SK-N-MC (cell line): ENCODE results near the gene MRPS34.

ENCODE experiments used
- DNase-seq: peaks from one replicate; pipeline ENCODE4 v3.0.0-alpha.2; 2011; ENCODE audit warnings: low read depth, low spot score
- H3K27ac ChIP-seq: fragments of 200-600 bp; sonication (generic); 2 replicates; pipeline ENCODE4 v1.5.1; 2016; ENCODE audit warnings: mixed run types
- H3K36me3 ChIP-seq: fragments of 200-600 bp; sonication (generic); 2 replicates; pipeline ENCODE4 v1.6.1; 2017; ENCODE audit warnings: antibody characterized with exemption, low read length, mixed read lengths; ENCODE audit not compliant: insufficient read depth
- H3K4me3 ChIP-seq: fragments of 200-600 bp; sonication (generic); 2 replicates; pipeline ENCODE4 v1.5.1; 2016
- H3K9ac ChIP-seq: fragments of 200-600 bp; sonication (generic); 2 replicates; pipeline ENCODE4 v1.8.0; 2017; ENCODE audit warnings: mixed run types, mixed read lengths; ENCODE audit not compliant: insufficient read length
- H3K9me3 ChIP-seq: fragments of 200-600 bp; sonication (generic); 2 replicates; pipeline ENCODE4 v1.6.1; 2017; ENCODE audit warnings: low read depth, mild to moderate bottlenecking, antibody characterized with exemption, low read length, moderate library complexity, mixed read lengths
- EZH2 ChIP-seq: fragments of 200-600 bp; sonication (generic); IDR thresholded peaks from one replicate; pipeline ENCODE4 v1.6.1; 2017; ENCODE audit warnings: antibody characterized with exemption
- FOXP2 ChIP-seq: optimal IDR thresholded peaks from 2 replicates; pipeline ENCODE3; 2011; ENCODE audit warnings: mild to moderate bottlenecking, moderate library complexity; ENCODE audit not compliant: insufficient read depth; ENCODE audit errors: extremely low read length, control extremely low read depth
- POLR2AphosphoS5 ChIP-seq: IDR thresholded peaks from 2 replicates; pipeline ENCODE4 v1.6.1; 2012; ENCODE audit warnings: mild to moderate bottlenecking, low read depth, low read length, borderline replicate concordance

The MRPS34 gene

GRCh38 chr16:1817716-1818115 lies 44.8 kb upstream of the MRPS34 start:
- no peak for TF ChIP-seq POLR2AphosphoS5
- TF ChIP-seq EZH2: no peak
- no peak for TF ChIP-seq FOXP2
- DNase-seq: no peak
- Histone ChIP-seq H3K9me3 (no peaks in the 10 kb centered on the region), H3K36me3 (no peaks in the 10 kb centered on the region), H3K4me3 (no peak overlapping the region), H3K27ac (no peak overlapping the region), H3K9ac (no peak overlapping the region)

DNA sequence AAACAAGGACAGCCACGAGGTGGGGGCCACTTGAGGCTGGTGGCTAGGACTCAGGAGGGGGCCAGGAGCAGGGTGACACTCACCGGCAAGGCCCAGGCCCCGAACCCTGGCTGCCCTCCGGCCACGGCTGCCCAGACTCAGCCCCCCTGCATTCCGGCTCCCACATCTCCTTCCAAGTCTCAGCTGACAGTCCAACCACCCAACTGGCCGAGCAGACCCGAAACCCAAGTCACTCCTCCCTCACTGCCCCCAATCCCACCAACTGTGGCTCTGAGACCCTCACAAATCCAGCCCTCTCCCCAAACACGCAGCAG lies 44.3 kb upstream of the MRPS34 start:
- H3K27ac ChIP-seq: no peak overlapping the region
- H3K9me3 ChIP-seq: no peaks in the 10 kb centered on the region
- no peak for TF ChIP-seq POLR2AphosphoS5
- no peak for TF ChIP-seq EZH2
- no peak for TF ChIP-seq FOXP2
- no peak overlapping the region for H3K9ac ChIP-seq
- no peak overlapping the region for H3K4me3 ChIP-seq
- DNase-seq: no peak
- no peaks in the 10 kb centered on the region for H3K36me3 ChIP-seq

DNA sequence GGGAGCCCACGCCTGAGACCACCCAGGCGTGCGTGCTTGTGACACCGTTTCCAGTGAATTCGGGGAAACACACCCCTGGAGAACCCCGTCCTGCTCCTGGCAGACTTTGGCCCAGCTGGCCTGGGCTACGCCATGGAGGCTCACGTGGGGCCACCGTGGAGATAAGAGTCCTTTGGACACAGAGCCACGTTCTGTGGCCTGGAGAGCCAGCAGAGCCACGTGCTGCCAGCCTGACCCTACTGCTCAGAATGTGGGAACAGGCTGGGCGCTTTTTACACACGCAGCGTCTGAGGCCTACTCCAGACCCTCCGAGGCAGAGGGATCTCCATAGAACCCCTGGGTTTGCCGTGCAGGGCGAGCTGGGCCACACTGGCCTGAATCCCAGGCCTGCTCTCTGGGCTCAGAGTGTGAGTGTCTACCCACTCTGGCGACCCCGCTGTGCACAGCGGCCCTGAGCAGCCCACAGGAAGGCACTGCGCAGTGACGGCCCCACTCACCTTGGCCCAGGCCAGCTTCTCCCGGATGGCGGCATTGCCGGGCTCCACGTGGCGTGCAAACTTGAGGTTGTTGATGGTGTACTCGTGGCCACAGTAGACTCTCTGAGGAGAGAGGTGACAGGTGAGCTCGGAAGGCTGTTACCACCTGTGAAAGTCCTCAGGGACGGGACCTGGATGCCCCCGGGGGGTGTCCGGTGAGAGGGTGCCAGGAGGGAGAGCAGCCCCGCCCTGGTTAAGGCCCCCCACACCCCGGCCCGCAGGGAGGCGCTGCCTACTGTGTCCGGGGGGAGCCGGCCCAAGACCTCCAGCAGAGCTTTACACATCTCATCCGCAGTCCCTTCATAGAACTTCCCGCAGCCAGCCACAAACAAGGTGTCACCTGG lies 43.7 kb upstream of the MRPS34 start:
- Histone ChIP-seq H3K9me3 (no peaks in the 10 kb centered on the region), H3K36me3 (no peaks in the 10 kb centered on the region), H3K9ac (no peak overlapping the region), H3K27ac (no peak overlapping the region), H3K4me3 (no peak overlapping the region)
- no peak for DNase-seq
- TF ChIP-seq FOXP2 (no peak), EZH2 (no peak), POLR2AphosphoS5 (no peak)

GRCh38 chr16:1815461-1815860 lies 42.5 kb upstream of the MRPS34 start:
- no peak for DNase-seq
- no peak overlapping the region for H3K27ac ChIP-seq
- no peak overlapping the region for H3K9ac ChIP-seq
- no peak overlapping the region for H3K4me3 ChIP-seq
- H3K9me3 ChIP-seq: no peaks in the 10 kb centered on the region
- no peaks in the 10 kb centered on the region for H3K36me3 ChIP-seq
- no peak for TF ChIP-seq POLR2AphosphoS5
- no peak for TF ChIP-seq FOXP2
- TF ChIP-seq EZH2: no peak

DNA sequence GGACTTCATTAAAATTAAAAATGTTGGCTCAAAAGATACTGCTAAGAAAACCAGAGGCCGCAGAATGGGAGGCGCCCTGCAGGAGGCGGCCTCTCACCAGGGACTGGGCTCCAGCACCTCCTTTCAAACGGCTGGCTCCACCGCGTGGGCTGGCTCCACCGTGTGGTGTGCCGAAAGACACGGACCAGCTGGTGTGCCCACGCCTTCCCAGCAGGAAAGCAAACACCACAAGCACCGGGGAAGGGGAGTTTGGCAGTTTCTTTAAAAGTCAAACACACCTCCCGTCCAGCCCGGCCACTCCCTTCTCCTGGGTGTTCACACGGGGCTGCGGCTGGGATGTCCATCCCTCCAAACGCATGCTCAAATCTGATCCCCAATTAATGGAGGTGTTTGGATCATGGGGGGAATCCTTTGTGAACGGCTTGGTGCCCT lies 39.8 kb upstream of the MRPS34 start:
- Histone ChIP-seq H3K9me3 (no peaks in the 10 kb centered on the region), H3K27ac (no peak overlapping the region), H3K4me3 (no peak overlapping the region), H3K9ac (no peak overlapping the region), H3K36me3 (no peaks in the 10 kb centered on the region)
- TF ChIP-seq POLR2AphosphoS5: no peak
- TF ChIP-seq FOXP2: no peak
- TF ChIP-seq EZH2: no peak
- no peak for DNase-seq

GRCh38 chr16:1810536-1810935 lies 37.6 kb upstream of the MRPS34 start:
- Histone ChIP-seq H3K4me3 (no peak overlapping the region), H3K9ac (no peak overlapping the region), H3K9me3 (no peaks in the 10 kb centered on the region), H3K27ac (no peak overlapping the region), H3K36me3 (no peaks in the 10 kb centered on the region)
- TF ChIP-seq POLR2AphosphoS5: no peak
- no peak for TF ChIP-seq EZH2
- TF ChIP-seq FOXP2: no peak
- DNase-seq: no peak

DNA sequence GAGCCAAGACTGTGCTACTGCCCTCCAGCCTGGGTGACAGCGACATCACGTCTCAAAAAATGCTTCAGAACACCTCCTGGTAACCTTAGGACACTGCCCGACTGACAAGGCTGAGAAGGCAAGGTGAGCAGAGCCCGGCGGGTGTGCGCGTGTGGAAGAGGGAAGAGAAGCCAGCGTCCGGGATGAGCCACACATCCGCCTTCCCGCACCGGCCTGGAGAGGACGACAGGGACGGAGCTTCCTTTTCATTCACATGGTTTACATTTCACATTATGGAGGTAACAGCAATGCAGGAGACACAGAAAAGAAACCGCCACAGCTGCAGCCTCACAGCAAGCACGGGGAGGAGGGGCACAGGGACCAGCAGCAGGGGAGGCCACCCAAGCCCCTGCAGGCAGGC lies 37.2 kb upstream of the MRPS34 start:
- Histone ChIP-seq H3K27ac (no peak overlapping the region), H3K36me3 (no peaks in the 10 kb centered on the region), H3K9me3 (no peaks in the 10 kb centered on the region), H3K4me3 (no peak overlapping the region), H3K9ac (no peak overlapping the region)
- TF ChIP-seq POLR2AphosphoS5 (no peak), EZH2 (no peak), FOXP2 (no peak)
- no peak for DNase-seq

- Histone ChIP-seq H3K4me3 (no peak overlapping the region), H3K36me3 (no peaks in the 10 kb centered on the region), H3K27ac (no peak overlapping the region), H3K9ac (no peak overlapping the region), H3K9me3 (no peaks in the 10 kb centered on the region)
- no peak for DNase-seq
- no peak for TF ChIP-seq POLR2AphosphoS5
- no peak for TF ChIP-seq FOXP2
- TF ChIP-seq EZH2: no peak
Measured at GRCh38 chr16:1809281-1809801, 36.4 kb upstream of the MRPS34 start.

DNA sequence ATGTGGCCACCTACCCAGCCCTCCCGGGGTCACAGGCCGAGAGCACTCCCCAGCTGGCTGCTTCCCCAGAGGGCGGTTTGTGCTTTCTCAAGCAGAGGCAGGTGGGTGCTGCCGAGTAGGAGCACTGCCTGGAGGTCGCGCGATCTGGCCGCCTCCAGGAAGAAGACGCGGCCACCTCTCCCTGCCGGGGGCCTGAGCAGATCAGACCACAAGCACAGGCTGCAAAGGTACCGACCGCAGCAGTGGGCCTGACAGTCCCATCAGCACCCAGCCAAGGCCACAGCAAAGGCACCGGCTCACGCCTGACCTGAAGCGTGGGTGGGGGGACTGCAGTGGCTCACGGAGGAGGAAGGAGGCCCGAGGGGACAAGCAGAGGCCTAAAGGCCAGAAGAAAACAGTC lies 35.8 kb upstream of the MRPS34 start:
- Histone ChIP-seq H3K36me3 (no peaks in the 10 kb centered on the region), H3K9me3 (no peaks in the 10 kb centered on the region), H3K4me3 (no peak overlapping the region), H3K27ac (no peak overlapping the region), H3K9ac (no peak overlapping the region)
- TF ChIP-seq POLR2AphosphoS5 (no peak), FOXP2 (no peak), EZH2 (no peak)
- DNase-seq: no peak
